ENCODE data around the gene CRYAB. TPM values are rescaled to one million over a fixed set of nuclear protein-coding genes. Genes with fewer than 3 reads are reported as not detected.

Gene CRYAB
- total RNA-seq, 1 experiment from 2014 or later: 1.6 TPM

GRCh38 chr11:111878849-111879636 lies 32.5 kb downstream of the CRYAB start, which contains the start of the genes CFAP68 and FDXACB1:
TSS of gene CFAP68 (plus strand) at chr11:111879541. CDS start at chr11:111879561, 20 bp downstream.
TSS of gene FDXACB1 (minus strand) at chr11:111879165. CDS start at chr11:111879132, 33 bp downstream.
- H3K27ac ChIP-seq (ENCODE audit: low read depth, low read length, poor library complexity, severe bottlenecking): peak within 1 kb of the TSS; percentile 96
- no peaks in the 10 kb centered on the region for H3K36me3 ChIP-seq (ENCODE audit: insufficient read depth, low read length, poor library complexity, severe bottlenecking)
- no peak for TF ChIP-seq EZH2 (IDR thresholded peaks at IDR 0.05; ENCODE audit: borderline replicate concordance, low read depth, low read length, poor library complexity, severe bottlenecking)
- TF ChIP-seq, protein P1, sequence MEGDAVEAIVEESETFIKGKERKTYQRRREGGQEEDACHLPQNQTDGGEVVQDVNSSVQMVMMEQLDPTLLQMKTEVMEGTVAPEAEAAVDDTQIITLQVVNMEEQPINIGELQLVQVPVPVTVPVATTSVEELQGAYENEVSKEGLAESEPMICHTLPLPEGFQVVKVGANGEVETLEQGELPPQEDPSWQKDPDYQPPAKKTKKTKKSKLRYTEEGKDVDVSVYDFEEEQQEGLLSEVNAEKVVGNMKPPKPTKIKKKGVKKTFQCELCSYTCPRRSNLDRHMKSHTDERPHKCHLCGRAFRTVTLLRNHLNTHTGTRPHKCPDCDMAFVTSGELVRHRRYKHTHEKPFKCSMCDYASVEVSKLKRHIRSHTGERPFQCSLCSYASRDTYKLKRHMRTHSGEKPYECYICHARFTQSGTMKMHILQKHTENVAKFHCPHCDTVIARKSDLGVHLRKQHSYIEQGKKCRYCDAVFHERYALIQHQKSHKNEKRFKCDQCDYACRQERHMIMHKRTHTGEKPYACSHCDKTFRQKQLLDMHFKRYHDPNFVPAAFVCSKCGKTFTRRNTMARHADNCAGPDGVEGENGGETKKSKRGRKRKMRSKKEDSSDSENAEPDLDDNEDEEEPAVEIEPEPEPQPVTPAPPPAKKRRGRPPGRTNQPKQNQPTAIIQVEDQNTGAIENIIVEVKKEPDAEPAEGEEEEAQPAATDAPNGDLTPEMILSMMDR (conservative IDR thresholded peaks at IDR 0.05; ENCODE audit: low read depth, low read length): peak; percentile 99
- peak within 1 kb of the TSS; percentile 65 for H3K4me3 ChIP-seq (ENCODE audit: low read depth, low read length, poor library complexity, severe bottlenecking)
- ChIA-PET CTCF (no interaction called here), POLR2A (ENCODE audit: low non-redundant PET) (no interaction called here)
- H3K27me3 ChIP-seq (replicated peaks; ENCODE audit: insufficient read depth, low read depth, low read length, poor library complexity): no peaks in the 10 kb centered on the region
- BruUV-seq (replicated peaks): no TSS peak
- intact Hi-C loops (cut with micrococcal nuclease; ENCODE audit: unreplicated experiment): loop anchor here (5.0 to 10.0 kb wide), 5 partner anchors 98 to 406 kb away; partner anchors contain the start of genes BCO2, DLAT, NKAPD1 and PIH1D2
- H3K4me1 ChIP-seq (ENCODE audit: insufficient read depth, low read length, poor library complexity, severe bottlenecking): peaks cover 4% of the 10 kb centered on the region
- DNase-seq (ENCODE audit: low spot score): peak; percentile 99
- no peaks in the 10 kb centered on the region for H3K9me3 ChIP-seq (ENCODE audit: low read depth, low read length, poor library complexity, severe bottlenecking)

DNA sequence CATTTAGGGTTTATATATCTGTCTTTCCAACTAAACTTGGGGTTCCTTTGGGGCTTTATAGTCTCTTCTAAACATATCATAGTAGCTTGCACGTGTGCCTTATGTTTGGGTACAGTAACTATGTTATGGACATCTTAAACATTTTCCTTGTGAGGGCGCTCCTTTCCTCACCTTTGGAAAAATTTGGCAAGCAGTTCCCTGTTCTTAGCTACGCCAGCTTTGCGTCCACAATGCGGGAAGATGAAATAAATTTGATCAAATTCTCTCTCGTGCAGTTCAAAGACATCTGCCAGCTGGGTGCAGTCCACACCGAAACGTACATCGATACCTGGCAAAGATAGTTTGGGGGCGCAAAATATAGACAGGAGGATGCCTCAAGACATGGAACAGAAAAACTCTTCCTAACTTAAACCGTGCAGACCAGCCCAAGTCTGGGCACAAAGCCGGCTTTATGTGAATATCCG lies 33.2 kb downstream of the CRYAB start:
- no peaks in the 10 kb centered on the region for H3K9me3 ChIP-seq (ENCODE audit: low read depth, low read length, poor library complexity, severe bottlenecking)
- no peaks in the 10 kb centered on the region for H3K36me3 ChIP-seq (ENCODE audit: insufficient read depth, low read length, poor library complexity, severe bottlenecking)
- peaks cover 4% of the 10 kb centered on the region for H3K4me1 ChIP-seq (ENCODE audit: insufficient read depth, low read length, poor library complexity, severe bottlenecking)
- peak overlapping the region; percentile 65 for H3K4me3 ChIP-seq (ENCODE audit: low read depth, low read length, poor library complexity, severe bottlenecking)
- CTCF ChIA-PET: interaction anchor here (0.9 kb wide), 1 partner anchor 402 kb away, joined by 3 read pairs; no protein-coding TSS in a partner anchor
- BruUV-seq (replicated peaks): TSS peak; percentile 76
- DNase-seq (ENCODE audit: low spot score): no peak
- intact Hi-C loops (cut with micrococcal nuclease; ENCODE audit: unreplicated experiment): loop anchor here (5.0 to 10.0 kb wide), 5 partner anchors 99 to 406 kb away; partner anchors contain the start of genes BCO2, DLAT, NKAPD1 and PIH1D2
- H3K27ac ChIP-seq (ENCODE audit: low read depth, low read length, poor library complexity, severe bottlenecking): peak overlapping the region; percentile 96
- TF ChIP-seq, protein P1 (conservative IDR thresholded peaks at IDR 0.05; ENCODE audit: low read depth, low read length): no peak
- no peak for TF ChIP-seq EZH2 (IDR thresholded peaks at IDR 0.05; ENCODE audit: borderline replicate concordance, low read depth, low read length, poor library complexity, severe bottlenecking)
- H3K27me3 ChIP-seq (replicated peaks; ENCODE audit: insufficient read depth, low read depth, low read length, poor library complexity): no peaks in the 10 kb centered on the region
- POLR2A ChIA-PET (ENCODE audit: low non-redundant PET): no interaction called here

GRCh38 chr11:111871693-111872161 lies 39.8 kb downstream of the CRYAB start:
- BruUV-seq (replicated peaks): no TSS peak
- intact Hi-C loops (cut with micrococcal nuclease; ENCODE audit: unreplicated experiment): loop anchor here (10.0 kb wide), 3 partner anchors 153 to 413 kb away; partner anchors contain the start of genes BCO2 and DLAT
- Histone ChIP-seq H3K36me3 (ENCODE audit: insufficient read depth, low read length, poor library complexity, severe bottlenecking) (peaks cover 19% of the 10 kb centered on the region), H3K4me3 (ENCODE audit: low read depth, low read length, poor library complexity, severe bottlenecking) (peak overlapping the region; percentile 78), H3K27me3 (replicated peaks; ENCODE audit: insufficient read depth, low read depth, low read length, poor library complexity) (no peaks in the 10 kb centered on the region), H3K4me1 (ENCODE audit: insufficient read depth, low read length, poor library complexity, severe bottlenecking) (peaks cover 7% of the 10 kb centered on the region), H3K27ac (ENCODE audit: low read depth, low read length, poor library complexity, severe bottlenecking) (peak overlapping the region; percentile 78), H3K9me3 (ENCODE audit: low read depth, low read length, poor library complexity, severe bottlenecking) (no peaks in the 10 kb centered on the region)
- ChIA-PET CTCF (interaction anchor here (0.5 to 0.6 kb wide), 3 partner anchors 19 to 119 kb away, joined by 3 to 7 read pairs (median 4); partner anchors contain the start of gene DIXDC1), POLR2A (ENCODE audit: low non-redundant PET) (interaction anchor here (0.6 kb wide), 1 partner anchor 245 kb away, joined by 4 read pairs; no protein-coding TSS in a partner anchor)
- TF ChIP-seq, protein P1 (conservative IDR thresholded peaks at IDR 0.05; ENCODE audit: low read depth, low read length): no peak
- no peak for TF ChIP-seq EZH2 (IDR thresholded peaks at IDR 0.05; ENCODE audit: borderline replicate concordance, low read depth, low read length, poor library complexity, severe bottlenecking)
- no peak for DNase-seq (ENCODE audit: low spot score)
